ENCODE results near the gene SPATC1L. TPM values are rescaled to one million over a fixed set of nuclear protein-coding genes. Genes with fewer than 3 reads are reported as not detected.
"Not testable (repeated sequence)": the region's sequence is repeated elsewhere in the genome, so short reads cannot be mapped to it uniquely, and the experiment has no call there.

Gene SPATC1L
- total RNA-seq, 1 donor from 2014 or later: 7.2 TPM

- no peak for ATAC-seq
Observed at GRCh38 chr21:46214478-46215340, 30.4 kb upstream of the SPATC1L start.

DNA sequence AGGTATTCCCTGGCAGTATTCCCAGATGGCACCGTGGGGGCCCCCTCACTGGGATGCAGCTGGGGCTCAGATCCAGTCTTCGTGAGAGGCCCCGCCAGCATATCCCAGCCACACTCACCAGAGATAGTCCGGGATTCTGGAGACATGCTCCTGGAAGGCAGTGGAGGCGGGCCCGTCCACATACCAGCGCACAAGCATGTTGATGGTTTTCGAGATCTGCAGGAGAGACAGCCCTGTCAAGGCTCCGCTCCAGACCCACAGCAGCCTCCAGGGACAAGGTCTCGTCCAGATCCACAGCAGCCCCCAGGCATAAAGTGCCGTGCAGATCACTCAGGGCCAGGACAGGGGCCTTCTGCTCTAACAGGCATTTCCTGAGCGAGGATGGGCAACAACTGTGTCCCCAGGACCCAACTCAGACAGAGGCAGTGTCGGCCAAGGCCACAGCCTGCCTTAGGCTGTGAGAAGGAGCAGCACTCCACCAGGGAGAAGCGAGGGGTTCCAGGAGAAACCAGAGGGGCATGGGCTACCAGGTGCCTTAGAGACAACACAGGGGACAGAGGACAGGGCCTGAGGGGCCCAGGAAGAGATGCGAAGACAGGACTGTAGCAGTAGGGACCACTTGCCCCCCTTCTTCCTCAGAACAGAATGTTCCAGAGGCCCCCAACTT is 29.5 kb upstream of the SPATC1L start:
- ATAC-seq: no peak

DNA sequence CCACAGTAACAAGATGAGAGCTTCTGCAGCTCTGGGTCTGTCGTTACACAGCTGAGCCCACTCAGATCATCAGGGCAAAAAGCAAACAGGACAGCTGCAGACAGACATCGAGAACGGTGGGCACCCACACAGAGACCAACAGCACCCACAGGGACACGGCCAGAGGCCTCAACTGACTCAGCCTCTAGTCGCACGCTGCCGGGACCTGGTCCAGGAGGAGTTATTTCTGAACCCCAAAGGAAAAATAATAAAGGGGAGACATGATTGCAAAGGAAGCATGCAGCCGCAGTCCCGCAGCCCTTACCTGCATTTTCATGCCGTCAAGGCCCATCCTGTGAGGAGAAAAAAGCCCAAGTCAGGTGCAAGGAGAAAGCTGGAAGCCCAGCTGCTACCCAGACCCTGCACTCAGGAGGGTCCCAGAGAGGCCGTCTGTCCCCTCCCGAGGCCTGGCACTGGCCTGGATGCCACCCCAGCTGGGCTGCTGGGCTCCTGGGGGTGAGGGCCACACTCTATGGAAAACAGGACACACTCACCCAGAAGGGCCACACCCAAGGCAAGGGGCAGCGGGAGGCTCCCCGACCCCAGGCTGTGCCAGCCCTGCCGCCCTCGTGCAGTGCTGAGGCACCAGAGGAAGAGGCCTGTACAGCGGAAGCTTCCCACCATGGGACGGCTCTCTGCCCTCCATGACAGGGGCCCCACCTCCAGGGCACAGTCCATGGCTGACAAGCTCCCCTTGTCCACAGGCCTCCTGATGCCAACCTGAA is 28.6 kb upstream of the SPATC1L start:
- no peak for ATAC-seq

GRCh38 chr21:46211786-46212720 is 27.8 kb upstream of the SPATC1L start:
- peak; percentile 75 for ATAC-seq

GRCh38 chr21:46211376-46211775 is 27.1 kb upstream of the SPATC1L start:
- no peak for ATAC-seq

- no peak for ATAC-seq
Observed at GRCh38 chr21:46210378-46211136, 26.3 kb upstream of the SPATC1L start.

DNA sequence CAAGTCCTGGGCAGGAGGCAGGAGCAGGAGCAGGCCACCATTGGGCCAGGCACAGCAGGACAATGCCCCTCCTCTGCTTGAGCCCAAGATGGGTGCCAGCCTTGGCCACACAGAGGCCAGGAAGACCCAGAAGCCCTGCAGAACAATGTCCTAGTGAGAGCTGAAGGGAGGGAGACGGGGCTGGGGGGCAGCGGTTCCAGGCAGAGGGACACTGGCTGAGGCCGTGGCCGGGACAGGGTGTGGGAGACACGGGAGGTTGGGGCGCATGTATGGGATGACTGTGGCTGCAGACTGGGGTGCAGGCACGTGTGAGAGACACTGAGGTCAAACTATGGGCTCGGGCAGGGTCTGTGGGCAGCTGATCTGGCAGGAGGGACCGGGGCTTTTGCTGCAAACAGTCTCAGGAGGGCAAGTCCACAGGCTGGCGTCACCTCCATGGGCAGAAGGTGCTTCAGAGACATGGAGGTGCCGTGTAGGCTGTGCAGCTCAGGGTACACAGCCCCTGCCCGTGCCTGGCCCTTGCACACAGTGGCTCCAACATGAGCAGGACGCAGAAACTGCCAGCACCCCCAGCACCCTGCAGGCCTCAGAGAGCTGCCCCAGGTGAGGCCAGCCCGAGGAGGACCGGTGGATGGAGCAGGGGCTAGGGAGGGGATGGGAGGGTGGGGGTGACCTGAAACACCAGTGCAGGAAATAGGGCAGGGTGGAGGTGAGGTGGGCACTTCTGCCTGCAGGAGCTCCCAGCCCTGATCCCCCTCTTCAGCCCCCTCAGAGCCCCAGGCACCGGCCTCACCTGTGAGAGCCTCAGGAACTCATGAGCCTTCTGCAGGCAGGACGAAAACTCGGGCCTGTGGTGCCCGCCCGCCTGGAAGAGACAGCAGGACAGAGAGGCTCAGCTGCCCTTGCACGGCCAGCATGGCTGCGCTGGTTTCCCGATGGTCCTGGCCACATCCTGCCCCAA is 24.8 kb upstream of the SPATC1L start:
- no peak for ATAC-seq

DNA sequence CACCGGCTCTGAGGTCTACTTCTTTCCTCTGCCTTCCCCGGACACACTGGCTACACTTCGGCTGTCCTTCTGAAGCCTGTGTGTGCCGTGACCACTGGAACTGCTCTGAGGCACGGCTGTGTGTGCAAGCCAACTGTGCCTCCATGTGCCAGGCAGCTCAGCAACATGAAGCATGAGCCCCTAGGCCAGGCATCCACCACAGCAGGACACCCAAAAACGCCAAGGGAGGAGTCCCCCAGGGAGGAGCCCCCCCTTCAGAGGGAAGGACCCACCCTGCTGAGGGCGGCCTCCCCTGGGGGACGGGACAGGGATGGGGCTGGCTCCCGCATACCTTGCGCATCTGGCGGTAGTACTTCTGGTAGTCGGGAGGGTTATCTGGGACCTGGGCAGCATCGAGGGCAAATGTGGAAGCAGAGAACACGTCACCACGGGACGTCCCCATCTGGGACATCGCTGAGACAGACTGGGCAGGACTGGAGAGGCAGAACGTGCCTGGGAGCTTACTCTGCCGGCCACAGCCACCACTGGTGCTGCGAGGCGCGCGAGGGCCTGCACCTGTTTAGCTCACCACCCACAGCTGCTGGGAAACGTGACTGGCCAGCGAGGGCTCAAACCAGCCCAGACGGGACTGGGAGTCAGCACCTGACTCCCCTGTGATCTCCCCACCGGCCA is 23.8 kb upstream of the SPATC1L start:
- ATAC-seq: no peak

GRCh38 chr21:46207006-46207919 is 23.0 kb upstream of the SPATC1L start:
- no peak for ATAC-seq

DNA sequence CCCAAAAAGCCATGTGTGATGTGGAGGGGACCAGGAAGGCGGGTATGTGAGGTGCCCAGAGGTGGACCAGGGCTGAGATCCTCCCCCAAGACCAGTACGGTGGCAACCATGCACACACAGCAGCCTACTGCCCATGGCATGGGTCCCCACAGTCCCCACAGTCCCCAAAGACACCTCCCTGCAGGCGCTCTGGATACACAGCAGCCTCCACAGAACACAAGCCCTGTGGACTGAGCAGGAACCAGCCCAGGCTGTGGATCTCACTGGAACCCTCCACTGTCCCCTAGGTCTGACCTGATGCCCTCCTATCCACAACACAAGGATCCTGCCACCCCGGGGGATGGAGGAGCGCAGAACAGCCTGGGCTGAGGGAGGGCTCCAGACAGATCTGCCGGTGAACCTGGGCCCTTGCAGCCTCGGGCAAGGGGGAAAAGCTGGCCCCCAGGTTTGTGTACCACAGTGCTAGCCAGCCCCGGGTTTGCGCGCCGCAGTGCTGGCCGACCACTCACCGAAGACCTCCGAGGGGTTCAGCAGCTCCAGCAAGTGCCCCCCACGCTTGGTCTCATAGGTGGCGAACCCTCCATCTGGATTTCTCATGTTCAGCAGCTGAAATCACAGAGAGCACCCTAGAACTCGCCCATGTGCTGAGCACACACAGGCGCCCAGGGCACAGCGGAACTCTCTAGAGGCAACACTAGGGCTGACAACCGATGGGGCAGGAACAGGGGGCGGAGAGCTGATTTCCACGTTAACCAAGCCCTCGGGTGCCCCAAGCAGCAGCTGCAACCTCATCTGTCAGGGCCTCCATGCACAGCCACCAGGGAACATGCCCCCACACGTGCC is 22.1 kb upstream of the SPATC1L start:
- ATAC-seq: no peak

GRCh38 chr21:46205766-46206162 is 21.5 kb upstream of the SPATC1L start:
- ATAC-seq: no peak

DNA sequence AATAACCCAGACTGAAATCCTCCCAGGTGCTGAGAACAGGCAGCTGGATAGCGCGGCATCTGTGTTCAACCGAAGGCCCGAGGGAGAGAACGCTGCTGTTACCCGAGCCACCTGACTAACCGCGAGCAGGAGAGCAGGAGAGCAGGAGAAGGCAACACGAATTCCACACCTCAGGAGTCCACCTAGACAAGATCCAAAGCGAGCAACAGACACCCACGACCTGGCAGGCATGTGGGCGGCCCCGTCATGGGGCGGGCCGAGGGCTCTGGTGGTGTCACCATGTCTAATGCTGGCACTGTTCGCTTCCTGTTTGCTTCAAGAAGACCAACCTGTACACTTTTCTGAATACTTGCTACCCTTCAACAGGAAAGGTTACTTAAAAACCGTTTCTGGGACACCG is 20.9 kb upstream of the SPATC1L start:
- ATAC-seq: no peak

DNA sequence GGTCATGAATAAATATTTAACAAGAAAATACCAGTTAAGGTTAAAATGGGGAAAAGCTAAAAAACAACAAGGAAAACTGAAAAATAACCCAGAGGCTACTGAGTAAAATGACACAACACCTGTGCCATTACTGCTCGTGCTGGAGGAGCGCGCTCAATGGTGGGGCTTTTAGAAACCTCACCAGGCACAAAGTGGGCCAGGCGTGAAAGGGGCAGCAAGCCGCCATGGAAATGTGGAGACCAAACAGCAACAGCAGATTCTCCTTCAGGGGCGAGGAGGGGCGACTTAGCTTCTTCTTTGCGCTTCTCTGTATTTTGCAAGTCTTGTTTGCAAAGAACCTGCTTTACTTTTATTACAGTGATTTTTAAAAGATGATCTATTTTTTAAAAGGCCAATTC is 18.9 kb upstream of the SPATC1L start:
- ATAC-seq: no peak

DNA sequence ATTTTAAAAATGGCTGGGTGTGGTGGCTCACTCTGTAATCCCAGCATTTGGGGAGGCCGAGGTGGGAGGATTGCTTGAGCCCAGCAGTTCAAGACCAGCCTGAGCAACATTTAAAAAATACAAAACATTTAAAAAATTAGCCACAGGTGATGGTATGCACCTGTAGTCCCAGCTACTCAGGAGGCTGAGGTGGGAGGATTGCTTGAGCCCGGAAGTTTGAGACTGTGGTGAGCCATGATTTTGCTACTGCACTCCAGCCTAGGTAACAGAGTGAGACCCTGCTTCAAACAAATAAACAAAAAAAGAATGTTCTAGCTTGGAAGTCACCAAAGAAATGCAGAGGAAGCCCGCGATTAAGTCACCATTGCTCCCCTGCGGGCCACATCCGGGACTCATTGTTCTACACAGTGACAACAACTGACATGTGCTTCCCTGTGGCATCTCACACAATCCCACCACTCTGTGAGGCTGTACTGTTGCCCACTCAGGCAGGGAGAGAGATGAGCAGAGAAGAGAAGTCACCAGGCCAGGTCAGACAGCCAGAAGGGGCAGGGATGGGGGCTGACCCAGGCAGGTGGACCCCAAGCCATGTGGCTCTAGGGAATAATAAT is 18.4 kb upstream of the SPATC1L start:
- no peak for ATAC-seq

- ATAC-seq: not testable (repeated sequence)
Observed at GRCh38 chr21:46200877-46201803, 16.9 kb upstream of the SPATC1L start.
